HG02588 (cell line): ENCODE results near the gene FGF1.

Experiments used
- ATAC-seq: cut with Tn5 transposase; IDR thresholded peaks from one replicate; pipeline ENCODE4 v1.9.1; 2021; ENCODE audit warnings: mild to moderate bottlenecking, moderate library complexity; ENCODE audit not compliant: unreplicated experiment

Gene FGF1

DNA sequence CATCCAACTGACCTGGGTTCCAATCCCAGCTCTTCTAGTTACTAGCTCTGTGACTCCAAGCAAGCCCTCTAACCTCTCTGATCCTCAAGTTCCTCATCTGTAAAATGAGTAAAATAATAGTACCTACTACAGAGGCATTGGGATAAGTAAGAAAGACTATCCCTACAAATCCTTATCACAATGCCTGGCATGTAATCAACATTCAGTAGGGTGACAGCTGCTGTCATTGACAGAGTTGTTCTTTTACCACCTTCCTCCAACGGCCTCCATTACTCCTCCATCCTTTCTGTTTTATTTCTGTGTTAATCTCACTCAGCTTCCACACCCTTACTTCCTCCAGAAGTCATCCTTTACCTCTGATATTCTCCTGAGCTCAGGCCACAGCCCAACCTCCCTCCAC lies 40.4 kb downstream of the FGF1 start:
- no peak for ATAC-seq

DNA sequence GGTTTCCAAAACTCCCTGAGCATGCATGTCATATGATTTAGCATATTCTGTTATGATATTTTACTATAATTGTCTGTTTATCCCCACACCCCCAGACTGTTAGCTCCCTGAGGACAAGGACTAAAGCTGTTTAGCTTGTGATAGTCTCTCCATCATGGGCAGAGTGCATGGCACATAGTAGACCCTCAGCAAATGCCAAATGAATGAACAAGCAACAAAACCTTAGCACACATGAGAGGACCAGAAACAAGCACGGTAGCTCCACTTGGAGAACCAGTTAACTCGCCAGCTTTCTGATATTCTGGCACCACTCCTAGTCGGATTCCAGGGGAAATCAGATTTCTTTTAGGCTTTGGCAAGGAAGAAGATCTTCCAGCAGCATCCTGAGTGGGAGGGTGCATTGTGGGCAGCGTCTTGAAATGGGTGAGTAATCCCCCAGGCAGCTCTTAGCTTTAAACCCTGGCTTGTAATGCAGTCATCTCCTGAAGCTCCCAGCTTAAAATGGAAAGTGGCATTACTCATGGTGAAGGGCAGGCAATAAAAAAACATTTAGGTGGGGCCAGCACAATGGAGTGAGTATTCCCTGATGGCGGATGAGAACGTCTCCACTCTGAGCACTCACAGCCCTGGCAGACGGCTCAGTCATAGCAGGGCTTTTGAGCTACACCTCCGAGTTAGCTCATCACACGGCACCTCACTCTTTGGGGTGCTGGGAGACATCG lies 41.1 kb downstream of the FGF1 start:
- no peak for ATAC-seq

DNA sequence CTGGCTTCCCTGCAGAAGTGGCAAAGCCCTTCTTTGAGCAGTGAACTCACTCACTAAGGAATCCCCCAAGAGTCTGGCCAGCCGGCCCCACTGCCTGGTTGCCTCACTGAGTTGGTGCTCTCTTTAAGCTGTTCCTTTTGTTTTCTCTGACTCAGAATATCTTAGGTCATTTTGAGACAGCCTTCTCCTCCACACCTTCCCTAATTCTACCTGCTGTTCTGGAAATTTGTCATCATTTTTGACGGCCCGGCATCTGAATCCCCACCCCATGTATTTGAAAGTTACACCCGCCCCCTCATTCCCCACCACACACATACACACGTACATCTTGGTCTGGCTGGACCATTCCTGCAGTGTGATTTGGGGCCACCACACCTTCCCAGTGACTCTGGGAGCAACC lies 41.8 kb downstream of the FGF1 start:
- ATAC-seq = no peak

DNA sequence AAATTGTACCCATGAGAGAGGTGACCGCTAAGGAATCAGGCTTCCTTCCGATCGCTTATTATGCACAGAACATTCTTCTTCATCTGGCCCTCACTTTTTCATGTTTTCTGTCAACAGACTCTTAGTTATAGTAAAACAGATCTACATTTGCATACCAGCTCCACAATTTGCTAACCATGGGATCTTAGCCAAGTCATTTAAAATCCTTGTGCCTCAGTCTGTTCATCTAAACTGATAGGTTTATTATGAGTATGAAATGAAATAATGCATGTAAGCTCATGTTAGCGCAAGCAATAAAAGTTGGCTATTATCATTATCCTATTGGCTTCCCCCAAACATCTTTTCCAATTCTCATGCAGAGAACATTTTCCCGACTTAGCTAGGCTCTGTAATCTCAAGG lies 42.3 kb downstream of the FGF1 start:
- no peak for ATAC-seq

DNA sequence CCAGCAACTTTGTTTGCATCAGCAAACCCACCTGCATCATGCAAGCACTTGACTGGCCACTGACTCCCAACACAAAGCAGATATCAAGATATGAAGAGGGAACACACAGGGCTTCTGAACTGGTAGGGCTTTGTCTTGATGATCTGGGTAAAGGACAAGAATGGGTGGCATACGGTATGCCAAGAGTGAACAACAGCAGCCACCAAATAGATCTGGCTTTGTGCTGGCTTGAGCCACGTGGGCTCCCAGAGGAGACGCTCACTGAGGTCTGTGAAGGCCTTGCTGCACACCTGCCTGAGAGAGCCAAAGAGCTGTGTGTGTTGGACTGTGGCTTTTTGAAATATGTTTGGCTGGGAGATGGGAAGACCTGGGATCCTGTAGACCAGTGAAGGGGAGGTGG lies 43.5 kb downstream of the FGF1 start:
- ATAC-seq = no peak

- ATAC-seq = no peak
These were observed 44.2 kb downstream of the FGF1 start for GRCh38 chr5:142641711-142642110.

- no peak for ATAC-seq
These were observed 45.4 kb downstream of the FGF1 start for GRCh38 chr5:142640316-142641005.

DNA sequence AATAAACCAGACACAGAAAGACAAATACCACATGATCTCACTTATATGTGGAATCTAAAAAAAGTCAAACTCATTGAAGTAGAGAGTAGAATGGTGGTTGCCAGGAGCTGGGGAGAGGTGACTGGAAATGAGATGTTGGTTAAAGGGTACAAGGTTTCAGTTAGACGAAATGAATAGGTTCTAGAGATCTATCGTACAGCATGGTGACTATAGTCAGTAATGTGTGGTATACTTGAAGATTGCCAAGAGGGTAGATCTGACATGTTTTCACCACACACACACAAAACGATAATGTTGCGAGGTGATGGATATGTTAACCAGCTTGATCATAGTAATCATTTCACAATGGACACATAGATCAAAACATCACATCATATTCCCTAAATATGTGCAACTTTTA lies 46.4 kb downstream of the FGF1 start:
- no peak for ATAC-seq

DNA sequence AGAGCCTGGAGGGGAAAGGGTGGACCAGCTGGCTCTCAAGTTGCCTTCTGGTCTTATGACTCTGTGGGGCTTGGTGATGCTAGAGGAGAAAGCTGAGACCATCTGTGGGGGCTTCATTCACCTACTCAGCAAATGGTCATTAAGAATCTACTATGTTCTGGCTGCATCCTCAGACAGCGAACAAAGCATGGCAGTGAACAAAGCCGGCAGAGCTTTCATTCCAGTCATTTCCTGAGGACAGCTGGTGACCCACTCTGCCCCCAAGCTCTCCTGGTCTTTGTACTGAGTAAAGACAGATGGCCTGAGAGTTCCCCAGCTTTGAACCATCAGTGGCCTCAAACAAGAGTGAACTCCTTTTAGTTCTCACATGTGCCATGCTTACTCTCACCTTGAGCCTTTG lies 48.0 kb downstream of the FGF1 start:
- ATAC-seq = no peak

DNA sequence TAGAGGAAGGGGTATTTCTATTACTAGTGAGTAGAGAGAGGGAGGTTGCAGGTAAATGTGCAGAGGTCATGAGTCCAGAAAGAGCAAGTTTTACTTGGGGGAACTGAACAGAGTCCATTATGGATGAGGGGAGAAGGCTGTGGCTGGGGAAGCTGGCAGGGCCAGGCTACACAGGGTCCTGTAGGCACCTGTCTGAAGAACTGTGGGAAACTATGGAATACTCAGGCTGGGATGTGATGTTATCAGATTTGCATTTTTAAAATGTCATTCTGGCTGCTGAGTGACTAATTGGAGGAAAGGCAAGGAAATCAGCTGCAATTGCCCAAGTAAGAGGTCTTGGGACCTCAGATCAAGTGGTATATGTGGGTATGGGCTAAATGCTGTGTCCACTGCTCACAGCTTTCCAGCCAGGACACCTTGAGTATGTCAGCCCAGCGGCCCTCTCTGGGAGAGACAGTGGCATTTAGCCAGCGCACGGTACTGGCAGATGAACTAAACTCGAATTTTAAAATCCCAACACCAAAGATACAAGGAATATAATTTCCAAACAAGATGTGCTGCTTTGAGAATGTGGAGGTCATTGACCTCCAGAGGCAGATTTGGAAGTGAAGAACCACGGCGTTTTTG lies 49.1 kb downstream of the FGF1 start:
- no peak for ATAC-seq

DNA sequence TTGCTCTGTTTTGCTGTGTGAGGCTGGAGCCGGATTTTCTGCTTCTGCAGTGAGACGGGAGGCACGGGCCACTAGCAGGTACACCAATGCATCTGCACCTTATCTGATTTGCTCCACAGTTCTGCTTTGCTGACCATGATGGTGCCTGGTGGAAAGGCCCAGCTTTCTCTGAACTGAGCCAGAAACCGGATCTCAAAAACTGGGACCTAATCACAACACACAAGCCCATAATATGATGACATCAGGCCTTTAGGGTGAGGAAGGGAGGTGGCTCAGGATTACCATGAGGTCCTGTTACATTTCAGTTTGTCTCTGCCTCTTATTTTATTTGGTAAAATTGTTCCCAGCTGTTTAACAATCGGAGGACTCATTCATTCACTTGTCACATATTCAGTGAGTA lies 49.8 kb downstream of the FGF1 start:
- no peak for ATAC-seq

DNA sequence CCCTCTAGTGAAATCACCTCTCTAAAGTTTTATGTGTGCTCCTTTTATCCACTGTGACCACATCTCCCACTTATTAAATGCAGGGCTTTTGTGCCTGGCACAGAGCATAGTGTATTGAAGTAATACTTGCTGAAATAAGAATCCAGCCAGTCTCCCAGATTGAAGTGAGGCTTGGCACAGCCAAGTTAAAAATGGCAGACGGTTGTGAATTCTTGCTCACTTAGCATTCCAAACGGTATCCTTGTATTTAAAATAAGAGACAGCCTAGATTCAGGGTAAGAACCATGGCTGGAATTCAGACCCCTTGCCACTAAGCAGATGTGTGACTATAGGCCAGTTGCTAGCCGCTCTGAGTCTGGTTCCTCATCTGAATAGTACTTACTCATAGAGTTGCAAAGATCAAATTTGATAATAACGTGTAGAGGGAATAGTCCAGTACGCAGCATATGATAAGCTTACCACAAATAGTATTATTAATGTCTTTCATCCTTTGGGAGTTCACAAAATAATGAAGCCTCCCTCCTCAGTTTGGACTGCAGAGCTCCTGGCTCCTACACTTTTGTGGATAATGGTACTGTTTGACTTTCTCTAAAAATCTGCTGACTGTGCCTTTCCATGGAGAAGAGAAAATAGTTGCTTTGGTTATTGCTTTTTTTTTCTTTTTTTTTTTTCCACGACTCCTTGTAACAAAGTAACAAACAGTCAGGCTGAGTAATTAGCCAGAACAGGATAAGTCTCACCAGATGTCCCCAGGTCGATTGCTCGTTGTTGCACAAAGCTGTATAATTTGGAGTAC lies 51.5 kb downstream of the FGF1 start:
- ATAC-seq = no peak

DNA sequence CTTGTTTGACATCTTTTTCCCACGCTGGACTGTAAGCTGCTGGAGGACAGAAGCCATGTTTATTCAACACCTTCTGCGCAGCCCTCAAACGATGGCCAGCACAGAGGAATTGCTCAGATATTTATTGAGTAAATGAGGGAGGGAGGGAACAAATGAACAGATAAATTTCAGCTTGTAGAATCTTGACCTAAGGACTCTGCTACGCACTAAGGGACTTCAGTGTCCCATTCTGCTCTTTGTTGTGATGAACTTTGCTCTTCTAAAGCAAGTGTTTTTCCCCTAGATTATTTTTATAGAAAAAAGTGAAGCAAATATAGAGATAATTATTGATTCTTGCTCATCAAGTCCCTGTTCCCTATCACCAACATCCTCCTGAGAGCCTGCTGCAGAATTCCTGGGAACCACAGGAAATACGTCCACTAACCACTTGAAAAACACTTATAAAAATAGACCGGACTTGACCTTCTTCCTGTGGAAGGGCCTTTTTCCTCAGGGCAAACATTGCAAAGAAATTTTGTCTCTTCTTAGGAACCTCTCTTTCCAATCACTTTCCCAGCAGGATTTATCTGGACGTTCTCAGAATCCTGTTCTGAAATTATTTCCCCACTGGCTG lies 54.9 kb downstream of the FGF1 start:
- ATAC-seq = no peak

DNA sequence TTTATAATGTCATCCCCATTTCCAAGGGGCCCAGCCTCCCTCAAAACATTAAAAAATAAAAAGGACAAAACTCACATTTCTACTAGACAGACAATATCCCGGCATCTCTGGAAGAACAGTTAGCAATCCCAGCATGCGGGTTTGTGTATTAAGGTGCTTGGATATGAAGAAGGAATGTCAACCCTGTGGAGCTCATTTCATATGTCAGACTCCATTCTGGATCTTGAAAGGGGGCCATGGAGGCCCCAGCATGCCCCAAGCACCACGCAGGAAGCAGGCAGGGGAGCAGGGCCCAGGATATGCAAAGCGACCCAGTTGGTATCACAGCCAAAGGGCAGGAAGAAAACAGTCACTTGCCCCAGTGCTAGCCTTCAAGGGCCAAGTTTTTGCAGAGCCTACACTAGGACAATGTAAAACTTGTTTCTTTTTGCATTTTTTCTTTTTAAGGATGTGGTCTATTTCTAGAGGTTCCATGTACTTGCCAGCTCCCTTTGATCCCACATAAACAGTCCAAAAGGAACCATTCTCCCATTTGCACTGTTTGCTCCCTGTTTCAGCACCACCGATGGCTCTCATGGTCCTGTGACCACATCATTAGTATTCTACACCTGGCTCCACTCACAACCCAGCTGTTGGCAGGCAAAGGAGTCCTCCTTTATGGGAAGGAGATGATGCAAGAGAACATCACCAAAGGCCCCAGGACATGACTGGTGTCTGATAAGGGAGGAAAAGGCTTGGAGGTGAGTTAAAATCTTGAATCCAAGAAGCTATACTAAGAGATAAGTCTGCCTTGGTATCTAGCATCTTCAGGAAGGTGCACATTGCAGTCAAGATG lies 58.3 kb downstream of the FGF1 start:
- no peak for ATAC-seq

DNA sequence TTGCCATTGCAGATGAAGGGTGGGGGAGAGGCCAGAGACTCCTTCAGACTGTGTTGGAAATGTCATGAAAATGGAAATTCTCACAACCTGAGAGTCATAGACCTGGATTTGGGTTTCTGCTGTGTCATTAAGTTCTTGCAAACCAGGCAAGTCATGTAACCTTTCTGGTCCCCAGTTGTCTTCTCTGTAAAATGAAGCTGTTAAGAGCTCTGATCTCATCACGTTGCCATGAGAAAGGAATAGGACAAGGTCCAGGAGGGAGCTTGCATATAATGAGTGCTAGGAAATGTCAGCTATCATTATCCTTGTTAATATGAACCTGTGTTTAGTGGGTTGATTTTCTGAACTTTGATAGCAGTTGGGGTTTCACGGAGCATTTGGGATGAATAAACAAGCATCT lies 59.1 kb downstream of the FGF1 start:
- no peak for ATAC-seq

- ATAC-seq = no peak
These were observed 59.8 kb downstream of the FGF1 start for GRCh38 chr5:142626099-142626498.

DNA sequence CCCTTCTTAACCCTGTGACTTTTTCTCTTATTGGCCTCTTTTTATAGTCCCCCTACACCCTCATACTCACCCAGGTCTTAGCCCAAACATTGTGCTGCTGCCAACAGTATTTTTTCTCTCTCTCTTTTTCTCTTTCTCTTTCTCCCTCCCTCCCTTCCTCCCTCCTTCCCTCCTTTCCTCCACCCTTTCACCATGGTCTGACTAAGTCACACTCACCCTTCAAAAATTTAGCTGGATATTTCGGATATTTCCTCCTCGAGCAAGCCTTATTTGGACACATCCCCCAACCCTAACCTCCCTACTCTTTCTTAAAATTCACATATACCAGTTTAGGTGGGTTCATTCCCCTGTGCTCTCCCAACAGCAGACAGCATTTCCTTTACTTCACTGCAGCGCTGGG lies 64.7 kb downstream of the FGF1 start:
- ATAC-seq = no peak

GRCh38 chr5:142619815-142620214 lies 66.1 kb downstream of the FGF1 start:
- no peak for ATAC-seq

DNA sequence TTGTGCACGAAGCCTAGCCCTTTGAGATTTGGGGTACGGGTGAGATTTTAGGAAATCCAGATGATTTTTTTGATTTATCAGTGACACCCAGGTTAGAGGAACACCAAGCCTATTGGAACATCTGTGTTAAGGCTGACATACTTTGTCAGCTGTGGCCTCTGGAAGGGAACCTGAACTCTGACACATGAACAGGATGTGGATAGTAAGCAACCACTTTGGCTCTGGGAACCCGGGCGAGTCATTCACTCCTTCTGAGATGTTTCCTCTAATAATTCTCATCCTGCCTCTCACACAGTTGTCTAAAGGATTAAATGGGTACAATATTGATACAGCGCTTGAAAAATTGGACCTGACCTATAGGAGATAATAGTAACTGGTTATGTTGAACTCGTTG lies 67.8 kb downstream of the FGF1 start:
- ATAC-seq = no peak

GRCh38 chr5:142617416-142618129 lies 68.3 kb downstream of the FGF1 start:
- no peak for ATAC-seq
